ENCODE results near the gene THSD7A.

THSD7A gene

GRCh38 chr7:11811709-11812108 is 20.3 kb downstream of the THSD7A start:
- DNase-seq, result no peak

GRCh38 chr7:11810043-11810625 is 21.9 kb downstream of the THSD7A start:
- DNase-seq, result no peak

GRCh38 chr7:11807000-11807399 is 25.0 kb downstream of the THSD7A start:
- DNase-seq, result no peak

- no peak for DNase-seq
These were observed 27.4 kb downstream of the THSD7A start for GRCh38 chr7:11804621-11805020.

GRCh38 chr7:11795231-11795630 is 36.8 kb downstream of the THSD7A start:
- no peak for DNase-seq

- DNase-seq, result no peak
These were observed 39.8 kb downstream of the THSD7A start for GRCh38 chr7:11792166-11792565.

GRCh38 chr7:11788568-11788967 is 43.4 kb downstream of the THSD7A start:
- DNase-seq, result no peak

GRCh38 chr7:11787534-11787933 is 44.5 kb downstream of the THSD7A start:
- no peak for DNase-seq

- DNase-seq, result no peak
These were observed 45.8 kb downstream of the THSD7A start for GRCh38 chr7:11786186-11786585.

GRCh38 chr7:11784769-11785536 is 47.0 kb downstream of the THSD7A start:
- DNase-seq, result no peak

- DNase-seq, result no peak
These were observed 51.9 kb downstream of the THSD7A start for GRCh38 chr7:11779864-11780674.

- DNase-seq, result no peak
These were observed 56.0 kb downstream of the THSD7A start for GRCh38 chr7:11776039-11776438.

- DNase-seq, result no peak
These were observed 56.6 kb downstream of the THSD7A start for GRCh38 chr7:11775401-11775800.

GRCh38 chr7:11768263-11768662 is 63.7 kb downstream of the THSD7A start:
- no peak for DNase-seq

- no peak for DNase-seq
These were observed 64.8 kb downstream of the THSD7A start for GRCh38 chr7:11767148-11767547.

GRCh38 chr7:11760372-11760771 is 71.6 kb downstream of the THSD7A start:
- no peak for DNase-seq

GRCh38 chr7:11758627-11759111 is 73.3 kb downstream of the THSD7A start:
- DNase-seq, result no peak

- no peak for DNase-seq
These were observed 74.8 kb downstream of the THSD7A start for GRCh38 chr7:11757153-11757552.

GRCh38 chr7:11754933-11755332 is 77.1 kb downstream of the THSD7A start:
- DNase-seq, result no peak

- no peak for DNase-seq
These were observed 77.9 kb downstream of the THSD7A start for GRCh38 chr7:11754123-11754522.

- no peak for DNase-seq
These were observed 78.6 kb downstream of the THSD7A start for GRCh38 chr7:11753433-11753832.

- no peak for DNase-seq
These were observed 80.1 kb downstream of the THSD7A start for GRCh38 chr7:11751807-11752389.

- no peak for DNase-seq
These were observed 80.7 kb downstream of the THSD7A start for GRCh38 chr7:11751315-11751714.
